ENCODE results near the gene ASB10.

ASB10 gene

DNA sequence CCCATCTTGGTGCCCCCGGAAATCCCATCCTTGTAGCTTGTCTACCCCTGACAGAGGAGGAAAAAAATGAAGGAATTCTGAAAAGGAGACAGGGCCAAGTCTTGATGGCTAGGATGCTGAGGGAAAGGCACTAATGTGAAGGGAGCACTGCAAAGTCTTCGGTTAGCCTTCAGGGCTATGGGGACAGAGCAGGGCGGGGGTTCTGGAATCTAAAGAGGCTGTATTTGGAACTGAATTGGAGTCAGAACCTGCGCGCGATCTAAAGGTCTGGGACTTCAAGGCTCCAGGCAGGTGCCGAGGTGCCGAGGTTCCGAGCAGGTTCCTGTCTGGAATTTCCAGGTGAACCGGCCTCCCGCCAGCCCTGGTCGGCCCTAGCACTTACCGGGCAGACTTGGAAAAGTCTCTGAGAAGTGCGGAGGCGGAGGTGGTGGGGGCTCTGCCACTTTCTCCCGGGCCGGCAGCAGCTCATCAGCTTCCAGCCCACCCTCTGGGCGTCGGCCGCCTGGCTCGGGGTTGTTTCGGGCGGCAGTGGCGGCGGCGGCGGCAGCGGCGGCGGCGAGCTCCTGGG is 20.3 kb downstream of the ASB10 start:
- DNase-seq (ENCODE audit: low read depth): no peak

DNA sequence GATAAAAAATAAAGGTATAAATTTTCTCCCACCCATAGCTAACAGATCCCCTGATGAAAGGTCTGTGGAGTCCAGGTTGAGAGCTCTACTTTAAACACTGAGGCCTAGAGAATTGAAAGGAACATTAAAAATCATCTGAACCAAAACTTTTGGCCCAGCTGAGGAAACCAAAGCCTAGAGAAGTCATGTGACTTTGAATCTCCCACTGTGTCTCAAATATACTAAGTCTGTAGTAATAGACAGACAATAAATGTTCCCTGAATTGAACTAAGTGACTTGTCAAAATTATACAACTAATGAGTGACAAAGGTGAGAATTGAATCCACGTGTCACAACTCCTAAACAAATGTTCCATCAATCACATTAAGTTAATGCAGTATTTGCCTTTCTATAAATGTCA is 25.3 kb downstream of the ASB10 start:
- no peak for DNase-seq (ENCODE audit: low read depth)

DNA sequence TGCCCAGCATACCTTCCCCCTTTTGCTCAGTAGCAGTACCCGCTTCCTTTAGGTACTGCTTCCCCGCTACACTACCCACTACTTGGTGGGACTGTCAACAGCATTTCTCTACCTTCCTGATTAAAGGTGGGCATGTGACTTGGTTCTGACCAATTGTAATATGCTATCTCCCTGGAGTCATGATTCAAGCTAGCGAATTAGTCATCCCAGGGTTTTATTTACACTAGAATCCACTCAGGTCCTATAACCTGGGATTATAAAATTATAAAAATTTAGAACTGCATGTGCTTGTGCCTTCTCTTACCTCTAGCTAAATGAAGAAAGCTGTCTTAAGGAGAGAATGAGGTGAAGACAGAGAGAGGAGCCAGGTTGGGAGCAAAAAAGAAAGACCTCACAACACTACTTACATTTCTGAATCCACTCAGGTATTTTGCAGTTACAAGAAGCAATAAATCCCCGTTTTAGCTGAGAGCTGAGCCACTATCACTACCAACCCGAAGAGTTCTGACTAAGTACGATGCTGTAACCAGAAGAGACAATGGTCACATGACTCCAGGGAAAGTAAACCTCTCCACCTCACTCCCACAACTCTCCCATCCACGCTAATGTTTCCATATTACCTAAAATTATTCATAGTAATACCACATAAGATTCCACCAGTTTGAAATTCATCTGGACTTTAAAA is 29.3 kb downstream of the ASB10 start:
- DNase-seq (ENCODE audit: low read depth): no peak

DNA sequence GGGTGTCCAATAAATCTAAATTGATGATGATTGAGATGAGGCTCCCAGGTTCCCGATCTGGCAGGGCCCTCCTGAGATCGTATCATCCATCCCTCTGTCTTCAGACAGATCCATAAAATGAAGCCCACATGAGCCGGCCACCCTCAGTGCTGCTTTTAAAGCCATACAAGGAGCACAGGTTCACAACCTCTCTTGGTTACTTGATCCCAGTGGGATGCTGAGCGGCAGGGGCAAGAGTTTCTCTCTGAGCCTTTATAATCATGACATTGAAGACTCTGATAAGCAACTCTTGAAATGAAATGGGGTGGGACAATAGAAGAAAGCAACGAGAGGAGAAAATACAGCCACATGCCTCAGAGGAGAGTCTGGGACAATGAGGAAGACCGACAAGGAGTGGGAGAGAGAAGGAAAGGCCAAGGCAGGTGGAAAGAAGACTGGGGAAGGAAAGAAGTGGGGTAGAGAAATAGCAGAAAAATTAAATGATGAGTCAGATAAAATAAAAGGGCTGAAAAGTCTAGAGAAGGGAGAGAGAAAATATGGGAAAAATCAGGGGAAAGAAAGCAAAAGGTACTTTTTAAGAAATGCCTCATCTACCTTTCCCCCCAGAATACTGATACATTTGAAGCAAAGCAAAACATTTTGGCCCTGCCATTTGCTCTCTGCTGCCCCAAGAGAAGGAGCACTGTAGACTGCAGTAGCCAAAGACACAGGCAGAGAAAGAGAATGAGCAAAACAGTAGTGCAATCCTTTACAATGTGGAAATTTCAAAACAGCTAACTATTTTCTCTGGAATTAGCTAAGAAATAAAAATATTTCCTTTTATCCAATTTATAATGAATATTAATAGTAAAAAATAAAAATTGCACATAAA is 34.2 kb downstream of the ASB10 start:
- no peak for DNase-seq (ENCODE audit: low read depth)

DNA sequence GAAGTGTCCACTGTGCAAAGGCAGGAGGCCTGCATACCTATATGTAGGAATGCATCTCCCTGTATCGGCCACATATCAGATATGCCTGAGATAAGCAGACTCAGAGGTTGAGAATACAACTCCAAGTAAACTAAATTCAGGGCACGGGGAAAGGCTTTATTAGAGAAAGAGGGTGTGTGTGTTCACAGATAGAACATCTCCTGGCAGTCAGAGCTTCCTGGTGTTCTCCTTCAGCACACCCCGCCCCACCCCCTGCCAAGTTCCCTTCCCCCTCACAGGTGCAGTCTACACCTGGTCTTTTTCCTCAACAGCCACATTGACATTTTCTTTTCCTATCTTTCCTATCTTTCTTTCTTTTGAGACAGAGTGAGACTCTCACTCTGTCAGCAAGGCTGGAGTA is 36.7 kb downstream of the ASB10 start:
- DNase-seq (ENCODE audit: low read depth): no peak

DNA sequence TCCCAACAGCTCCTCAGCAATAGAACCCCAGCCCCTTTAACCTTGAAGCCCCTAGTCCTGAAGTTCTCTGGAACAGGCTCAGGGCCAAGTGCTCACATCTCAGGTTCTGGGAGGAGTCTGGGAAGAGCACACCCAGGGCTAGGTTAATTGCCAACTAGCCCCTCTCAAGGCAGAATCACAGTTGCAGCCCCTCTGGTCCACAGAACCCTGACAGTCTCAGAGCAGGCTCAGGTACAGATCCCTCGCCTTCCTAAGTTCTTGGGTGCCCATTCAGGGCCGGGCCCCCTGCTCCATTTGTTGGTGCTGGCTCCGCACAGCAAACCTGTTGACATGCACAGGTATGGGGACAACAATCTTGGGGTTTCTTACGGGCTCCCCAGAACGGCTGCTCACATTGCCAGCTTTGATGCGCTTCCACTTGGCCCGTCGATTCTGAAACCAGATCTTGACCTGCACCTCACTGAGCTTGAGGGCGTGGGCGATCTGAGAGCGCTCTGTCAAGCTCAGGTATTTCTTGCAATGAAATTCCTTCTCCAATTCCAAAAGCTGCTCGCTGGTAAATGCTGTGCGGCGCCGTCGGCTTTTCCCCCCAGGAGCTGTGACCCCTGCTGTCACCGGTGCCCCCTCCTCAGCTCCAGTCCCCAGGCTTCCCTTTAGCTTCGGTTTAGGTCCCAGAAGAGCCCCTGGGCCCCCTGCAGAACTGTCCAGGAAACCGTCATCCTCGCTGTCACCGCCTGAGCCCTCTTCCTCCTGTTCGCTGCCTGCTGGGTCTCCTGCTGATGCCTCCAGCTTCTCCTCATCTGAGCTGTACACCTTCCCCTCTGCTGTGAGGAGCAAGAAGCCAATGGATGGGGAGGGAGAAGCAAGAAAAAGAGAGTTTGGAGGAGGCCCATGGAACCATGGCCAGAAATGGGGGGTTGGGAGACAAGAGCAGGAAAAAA is 38.5 kb downstream of the ASB10 start:
- no peak for DNase-seq (ENCODE audit: low read depth)

DNA sequence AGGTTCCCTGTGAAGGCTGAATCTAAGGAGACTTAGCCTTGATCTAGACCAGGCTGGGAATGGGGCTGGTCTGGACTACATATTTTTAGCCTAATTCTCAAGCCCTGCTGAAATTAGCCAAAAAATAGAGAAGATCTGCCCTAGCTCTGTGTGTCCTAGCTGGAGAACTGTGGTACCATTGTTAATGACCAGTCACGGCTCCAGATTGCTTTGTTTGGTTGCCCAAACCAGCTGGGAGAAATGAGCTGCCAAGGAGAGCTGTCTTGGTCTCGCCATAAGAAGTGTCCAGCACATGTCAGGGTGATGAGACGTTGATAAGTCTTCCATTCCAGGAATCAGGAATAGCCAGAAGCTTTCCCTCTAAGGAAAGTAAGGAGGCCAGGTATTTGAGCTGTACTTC is 40.3 kb downstream of the ASB10 start:
- no peak for DNase-seq (ENCODE audit: low read depth)

DNA sequence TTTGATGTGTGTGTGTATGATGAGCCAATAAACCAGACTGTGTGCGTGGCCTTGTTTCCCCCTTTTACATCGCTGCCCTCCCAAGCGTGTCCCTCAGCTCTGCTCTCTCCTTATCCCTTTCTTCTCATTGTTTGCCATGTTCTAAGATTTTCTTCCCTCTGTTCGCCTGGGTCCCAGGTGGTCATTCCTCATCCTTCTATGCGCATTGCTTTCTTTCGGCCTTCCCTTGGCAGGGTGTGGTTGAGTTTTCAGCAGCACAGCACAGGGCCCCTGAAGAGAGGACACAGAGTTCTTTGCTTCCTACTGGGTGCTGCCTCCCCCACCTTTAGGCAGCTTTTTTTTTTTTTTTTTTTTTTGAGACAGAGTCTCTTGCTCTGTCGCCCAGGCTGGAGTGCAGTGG is 42.7 kb downstream of the ASB10 start:
- DNase-seq (ENCODE audit: low read depth): no peak

DNA sequence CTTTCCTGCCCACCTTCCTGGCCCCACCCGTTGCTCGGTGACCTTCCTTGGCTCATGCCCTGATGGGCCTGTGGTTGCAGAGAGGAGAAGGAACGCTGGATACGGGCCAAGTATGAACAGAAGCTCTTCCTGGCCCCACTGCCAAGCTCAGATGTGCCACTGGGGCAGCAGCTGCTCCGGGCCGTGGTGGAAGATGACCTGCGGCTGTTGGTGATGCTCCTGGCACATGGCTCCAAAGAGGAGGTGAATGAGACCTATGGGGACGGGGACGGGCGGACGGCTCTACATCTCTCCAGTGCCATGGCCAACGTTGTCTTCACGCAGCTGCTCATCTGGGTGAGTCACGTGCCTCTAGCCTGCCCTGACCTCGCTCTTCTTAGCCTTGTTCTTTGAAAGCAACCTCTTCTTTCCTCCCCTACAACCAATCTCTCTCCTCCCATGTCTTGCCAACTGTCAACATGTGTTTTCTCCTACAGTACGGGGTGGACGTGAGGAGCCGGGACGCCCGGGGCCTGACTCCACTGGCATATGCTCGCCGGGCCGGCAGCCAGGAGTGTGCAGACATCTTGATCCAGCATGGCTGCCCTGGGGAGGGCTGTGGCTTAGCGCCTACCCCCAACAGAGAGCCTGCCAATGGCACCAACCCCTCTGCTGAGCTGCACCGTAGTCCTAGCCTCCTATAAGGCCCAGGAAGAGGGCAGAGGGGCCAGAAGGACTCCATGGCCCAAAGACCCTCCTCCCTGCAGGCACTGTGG is 43.6 kb downstream of the ASB10 start:
- DNase-seq (ENCODE audit: low read depth): no peak

DNA sequence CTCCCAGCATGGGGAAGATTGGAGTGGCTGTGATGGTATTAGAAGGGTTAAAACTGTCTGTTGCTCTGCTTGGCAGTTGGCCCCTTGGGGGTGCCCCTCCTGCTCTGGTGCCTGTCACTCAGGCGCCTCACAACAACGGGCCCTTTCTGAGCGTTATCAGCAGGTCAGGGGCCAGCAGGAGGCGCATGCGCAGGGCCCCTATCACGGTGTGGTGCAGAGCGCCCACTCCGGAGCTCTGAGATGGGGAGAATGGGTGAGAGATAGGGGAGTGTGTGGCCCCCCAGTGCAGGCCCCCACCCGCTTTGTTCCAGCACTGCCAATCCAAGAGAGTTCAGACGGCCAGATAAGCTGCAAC is 44.4 kb downstream of the ASB10 start:
- no peak for DNase-seq (ENCODE audit: low read depth)

DNA sequence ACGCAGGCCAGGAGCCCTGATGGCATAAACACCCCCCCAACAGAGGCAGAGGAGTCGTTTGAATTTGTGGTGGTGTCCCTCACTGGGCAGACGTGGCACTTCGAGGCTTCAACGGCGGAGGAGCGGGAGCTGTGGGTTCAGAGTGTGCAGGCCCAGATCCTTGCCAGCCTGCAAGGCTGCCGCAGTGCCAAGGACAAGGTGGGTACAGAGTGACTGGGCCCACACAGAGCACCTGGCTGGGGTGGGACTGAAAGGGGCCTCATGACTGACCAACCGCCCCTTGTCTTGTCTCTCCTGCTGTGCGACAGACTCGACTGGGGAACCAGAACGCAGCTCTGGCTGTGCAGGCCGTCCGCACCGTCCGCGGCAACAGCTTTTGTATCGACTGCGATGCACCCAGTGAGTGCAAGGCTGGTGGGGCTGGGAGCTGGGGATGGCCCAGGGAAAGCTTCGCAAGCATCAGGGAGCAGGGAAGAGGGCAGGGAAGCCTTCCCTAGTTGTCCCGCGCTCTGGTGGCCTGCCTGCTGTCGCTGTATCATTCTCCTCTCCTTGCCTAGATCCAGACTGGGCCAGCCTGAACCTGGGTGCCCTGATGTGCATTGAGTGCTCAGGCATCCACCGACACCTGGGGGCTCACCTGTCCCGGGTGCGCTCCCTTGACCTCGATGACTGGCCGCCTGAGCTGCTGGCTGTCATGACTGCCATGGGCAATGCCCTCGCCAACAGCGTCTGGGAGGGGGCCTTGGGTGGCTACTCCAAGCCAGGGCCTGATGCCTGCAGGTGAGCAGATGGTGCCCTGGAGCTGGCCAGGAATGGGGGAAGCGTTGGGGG is 45.0 kb downstream of the ASB10 start:
- no peak for DNase-seq (ENCODE audit: low read depth)

DNA sequence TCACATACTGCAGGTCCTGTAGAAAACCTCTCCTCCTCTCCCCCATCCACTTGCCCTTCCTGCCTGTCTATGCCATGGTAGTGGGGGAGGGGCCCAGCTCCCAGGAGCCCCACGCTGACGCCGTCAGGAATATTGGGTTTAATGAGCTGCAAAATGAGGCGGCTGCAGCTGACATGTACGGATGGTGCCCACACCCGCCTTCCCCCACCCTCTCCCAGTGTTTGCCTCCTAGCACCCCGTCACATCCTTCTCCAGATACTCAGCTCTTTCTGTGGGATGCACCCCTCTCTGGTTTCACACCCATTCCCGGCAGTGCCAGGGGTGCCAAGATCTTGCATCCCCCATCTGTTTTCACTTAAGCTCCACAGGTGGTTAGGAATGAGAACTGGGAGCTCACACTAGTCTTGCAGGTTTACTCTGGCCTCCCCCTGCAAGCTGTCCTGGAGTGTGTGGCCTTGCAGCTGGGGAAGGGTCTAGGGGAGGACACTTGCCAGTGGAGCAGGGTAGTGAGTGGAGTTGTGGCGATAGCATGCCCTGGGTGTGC is 45.7 kb downstream of the ASB10 start:
- DNase-seq (ENCODE audit: low read depth): no peak

DNA sequence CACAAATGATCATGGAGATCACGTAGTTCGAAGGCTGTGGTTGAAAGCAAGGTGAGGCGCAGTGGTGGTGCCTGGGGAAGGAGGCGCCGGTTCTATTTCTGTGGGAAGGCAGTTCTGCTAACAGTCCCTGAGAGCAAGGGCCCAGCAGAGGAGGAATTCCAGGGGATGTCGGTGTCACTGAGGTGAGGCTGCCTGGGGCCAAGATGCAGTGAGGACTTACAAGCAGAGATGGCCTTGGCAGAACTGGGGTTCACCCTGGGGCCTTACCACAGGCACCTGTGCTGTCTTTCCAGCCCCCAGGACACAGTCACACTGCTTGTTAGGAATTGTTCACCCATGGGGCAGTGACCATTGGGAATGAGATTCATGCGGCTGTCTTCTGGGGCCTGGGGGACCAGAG is 46.2 kb downstream of the ASB10 start:
- no peak for DNase-seq (ENCODE audit: low read depth)

DNA sequence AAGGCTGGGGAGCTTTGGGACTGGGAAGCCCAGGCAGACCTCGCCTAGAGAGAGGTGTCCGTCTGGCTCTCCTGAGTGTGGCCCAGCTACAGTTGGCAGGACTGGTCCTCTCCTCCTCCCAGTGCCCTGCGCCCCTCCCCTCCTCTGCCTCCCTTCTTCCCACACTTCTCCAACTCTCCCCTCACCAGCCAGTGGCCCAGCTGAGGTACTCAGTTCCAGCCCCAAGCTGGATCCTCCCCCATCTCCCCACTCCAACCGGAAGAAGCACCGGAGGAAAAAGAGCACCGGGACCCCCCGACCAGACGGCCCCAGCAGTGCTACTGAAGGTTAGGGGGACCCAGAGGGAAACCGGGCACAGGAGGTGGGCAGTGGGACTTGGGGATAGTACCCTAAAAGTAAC is 47.3 kb downstream of the ASB10 start:
- DNase-seq (ENCODE audit: low read depth): no peak

DNA sequence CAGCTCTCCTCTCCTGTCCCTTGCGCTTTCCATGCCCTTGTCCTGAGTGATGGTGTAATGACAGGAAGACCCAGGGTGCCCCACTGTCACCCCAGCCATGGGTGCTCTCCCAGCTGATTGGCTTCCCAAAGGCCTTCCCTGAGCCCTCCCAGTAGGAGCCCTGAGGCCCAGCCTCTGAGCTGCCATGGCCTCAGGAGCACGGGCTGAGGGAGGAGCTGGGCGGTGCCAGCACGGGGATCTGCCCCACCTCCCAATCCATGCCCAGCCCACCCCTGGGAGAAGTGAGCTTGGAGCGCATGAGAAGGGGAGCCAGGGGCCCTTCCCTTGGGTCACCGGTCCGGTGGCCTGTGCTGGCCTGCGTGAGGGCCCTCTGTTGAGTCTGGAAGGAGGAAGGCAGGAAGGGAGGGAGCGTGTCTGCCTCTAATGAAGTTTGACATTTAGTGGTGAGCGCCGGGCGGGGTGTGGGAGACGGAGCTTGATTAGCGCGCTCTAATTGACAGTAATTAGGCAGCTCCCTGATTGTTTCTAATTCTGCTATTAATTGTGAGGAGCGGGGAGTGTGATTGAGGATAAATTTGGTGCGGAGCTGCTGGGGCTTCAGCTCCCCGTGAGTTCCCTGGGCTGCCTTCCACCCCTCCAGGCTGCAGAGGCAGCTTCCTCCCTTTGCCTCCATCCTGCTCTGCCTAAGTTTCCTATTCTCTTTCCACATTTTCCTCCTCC is 47.8 kb downstream of the ASB10 start:
- no peak for DNase-seq (ENCODE audit: low read depth)

DNA sequence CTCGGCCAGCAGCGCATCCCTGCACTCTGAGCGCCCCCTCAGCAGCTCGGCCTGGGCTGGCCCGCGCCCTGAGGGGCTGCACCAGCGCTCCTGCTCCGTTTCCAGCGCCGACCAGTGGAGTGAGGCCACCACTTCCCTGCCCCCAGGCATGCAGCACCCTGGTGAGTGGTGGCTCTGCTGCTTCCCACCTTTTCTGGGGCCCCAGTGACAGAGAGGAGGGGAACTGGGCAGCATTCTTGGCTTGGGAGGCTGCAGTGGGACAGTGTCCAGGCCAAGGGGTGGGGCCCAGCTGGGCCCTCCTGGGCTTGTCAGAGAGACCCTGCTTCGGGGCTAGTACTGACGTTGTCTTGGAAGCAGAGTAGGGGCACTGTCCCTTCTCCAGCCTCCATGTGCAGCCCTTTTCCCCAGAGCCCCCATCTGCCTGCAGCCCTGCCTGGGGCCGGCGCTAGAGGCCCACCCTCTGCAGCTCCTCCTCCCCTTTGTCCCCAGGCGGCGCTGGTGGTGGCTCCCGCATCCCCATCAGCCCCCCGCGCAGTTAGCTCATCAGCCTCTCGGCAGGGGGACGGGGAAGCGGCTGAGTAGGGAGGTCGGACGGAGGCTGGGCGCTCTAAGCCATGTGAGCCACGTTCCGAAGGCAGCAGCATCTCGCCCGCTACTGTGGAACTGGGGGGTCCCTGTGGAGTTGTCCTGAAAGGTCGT is 48.7 kb downstream of the ASB10 start:
- no peak for DNase-seq (ENCODE audit: low read depth)

DNA sequence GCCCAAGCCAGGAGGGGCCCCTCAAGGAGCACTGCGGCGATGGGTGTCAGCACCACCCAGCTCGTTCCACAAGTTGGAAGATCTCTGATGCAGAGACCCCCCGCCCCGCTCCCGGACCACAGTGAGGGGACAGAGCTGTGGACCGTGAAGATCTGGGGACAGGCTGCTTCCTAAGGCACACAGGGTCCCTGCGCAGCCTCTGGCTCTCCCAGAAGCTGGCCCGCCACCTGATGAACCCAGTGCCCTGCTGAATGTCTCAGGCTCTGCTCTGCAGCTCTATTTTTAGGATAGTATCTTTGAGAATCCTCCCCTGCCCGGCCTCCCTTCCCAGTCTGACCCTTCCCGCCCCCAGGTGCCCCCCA is 49.3 kb downstream of the ASB10 start:
- DNase-seq (ENCODE audit: low read depth): no peak

DNA sequence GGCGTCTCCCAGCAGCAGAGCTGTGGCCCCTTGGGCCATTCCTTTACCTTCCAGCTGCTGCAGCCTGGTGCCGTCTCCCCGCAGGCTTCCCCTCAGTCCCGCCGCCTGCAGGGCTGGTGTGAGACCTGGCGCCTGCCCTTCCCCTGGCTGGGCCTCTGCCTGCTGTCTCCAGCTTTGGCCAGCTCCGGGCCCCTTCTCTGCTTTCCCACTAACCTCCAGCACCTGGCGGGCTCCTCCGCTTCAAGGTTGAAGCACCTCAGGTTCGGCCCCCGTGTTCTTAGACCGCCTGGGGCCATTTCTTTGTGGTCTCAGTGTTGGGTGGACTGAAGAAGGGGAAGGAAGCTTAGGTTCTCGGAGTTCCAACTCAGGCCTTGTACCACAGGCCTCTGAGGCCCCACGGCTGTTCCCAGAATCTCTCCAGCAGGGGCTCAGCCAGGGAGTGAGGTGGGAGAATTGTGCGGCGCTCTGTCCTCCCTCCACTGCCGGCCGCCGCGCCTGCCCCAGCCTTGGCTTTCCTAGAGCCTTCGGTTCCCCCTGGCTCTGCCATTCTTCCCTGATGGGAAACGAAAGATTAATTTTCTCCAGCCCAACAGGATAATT is 49.9 kb downstream of the ASB10 start:
- no peak for DNase-seq (ENCODE audit: low read depth)

Measured in stimulated activated CD8-positive, alpha-beta memory T cell treated with anti-CD3 and anti-CD28 coated beads, Interleukin-7, amount 100 ng/mL, for 24 hours (primary cell).